ENCODE measurements around the gene LTA4H. TPM values are rescaled to one million over a fixed set of nuclear protein-coding genes. Genes with fewer than 3 reads are reported as not detected.
A peak's percentile ranks its signal among the peaks of the same experiment; 100 is the strongest.

The LTA4H gene
- 230 and 266 TPM in 2 replicates for total RNA-seq (ENCODE audit: low replicate concordance)

- peak within 1 kb of the TSS; percentile 89 for H2AFZ ChIP-seq (replicated peaks)
Observed at GRCh38 chr12:96035283-96036236, at the start of gene LTA4H. TSS of gene LTA4H (minus strand) at chr12:96035587. CDS start at chr12:96035519, 68 bp downstream.

GRCh38 chr12:96084624-96085023 is 49.2 kb upstream of the LTA4H start:
- Histone ChIP-seq H3K9me3 (ENCODE audit: low read depth) (peaks cover 4% of the 10 kb centered on the region), H4K20me1 (ENCODE audit: low read depth) (no peaks in the 10 kb centered on the region), H3K27ac (no peak overlapping the region), H3K4me1 (peaks cover 10% of the 10 kb centered on the region), H2AFZ (replicated peaks) (no peak overlapping the region), H3K27me3 (no peaks in the 10 kb centered on the region), H3K9ac (no peak overlapping the region), H3F3A (ENCODE audit: low read depth) (peaks cover 7% of the 10 kb centered on the region), H3K4me2 (no peak overlapping the region), H3K79me2 (ENCODE audit: low read depth) (no peaks in the 10 kb centered on the region), H3K36me3 (no peaks in the 10 kb centered on the region), H3K4me3 (no peak overlapping the region)
- no peak for DNase-seq (ENCODE audit: low spot score)
- no peak overlapping the region for H3K27ac Mint-ChIP-seq
- H3K27me3 Mint-ChIP-seq (ENCODE audit: insufficient read depth, low read depth): peaks cover 7% of the 10 kb centered on the region
- H3K36me3 Mint-ChIP-seq: peaks cover 2% of the 10 kb centered on the region
- peaks cover 19% of the 10 kb centered on the region for H3K4me1 Mint-ChIP-seq
- peaks cover 30% of the 10 kb centered on the region for H3K9me3 Mint-ChIP-seq
- no peak for TF ChIP-seq EZH2 (IDR thresholded peaks at IDR 0.05)
- no peak for TF ChIP-seq CTCF (IDR thresholded peaks at IDR 0.05)
- no peak for TF ChIP-seq EZH2phosphoT487 (IDR thresholded peaks at IDR 0.05)
- no peak overlapping the region for H3K4me3 Mint-ChIP-seq

More at GRCh38 chr12:96035283-96036236, at the start of gene LTA4H:
- H3K4me3 ChIP-seq: peak within 1 kb of the TSS; percentile 86
- no peak for TF ChIP-seq EZH2 (IDR thresholded peaks at IDR 0.05)
- TF ChIP-seq EZH2phosphoT487 (IDR thresholded peaks at IDR 0.05): no peak
- no peak for TF ChIP-seq CTCF (IDR thresholded peaks at IDR 0.05)
- H3K36me3 Mint-ChIP-seq: no peaks in the 10 kb centered on the region
- peaks cover 20% of the 10 kb centered on the region for H4K20me1 ChIP-seq (ENCODE audit: low read depth)
- H3K27ac Mint-ChIP-seq: no peak within 1 kb of the TSS
- no peaks in the 10 kb centered on the region for H3K27me3 Mint-ChIP-seq (ENCODE audit: insufficient read depth, low read depth)
- no peaks in the 10 kb centered on the region for H3K9me3 Mint-ChIP-seq
- peaks cover 7% of the 10 kb centered on the region for H3K4me1 Mint-ChIP-seq
- no peaks in the 10 kb centered on the region for H3K9me3 ChIP-seq (ENCODE audit: low read depth)
- H3K9ac ChIP-seq: peak within 1 kb of the TSS; percentile 69
- no peaks in the 10 kb centered on the region for H3K36me3 ChIP-seq
- peaks cover 44% of the 10 kb centered on the region for H3K79me2 ChIP-seq (ENCODE audit: low read depth)
- DNase-seq (ENCODE audit: low spot score): peak; percentile 100
- peak within 1 kb of the TSS; percentile 22 for H3K27ac ChIP-seq
- H3K4me3 Mint-ChIP-seq: no peak within 1 kb of the TSS
- H3K27me3 ChIP-seq: no peaks in the 10 kb centered on the region
- peaks cover 24% of the 10 kb centered on the region for H3K4me1 ChIP-seq
- H3F3A ChIP-seq (ENCODE audit: low read depth): peaks cover 12% of the 10 kb centered on the region
- peak within 1 kb of the TSS; percentile 88 for H3K4me2 ChIP-seq

- no peak for DNase-seq (ENCODE audit: low spot score)
- Histone ChIP-seq H3K27ac (no peak overlapping the region), H3K4me3 (no peak overlapping the region), H3F3A (ENCODE audit: low read depth) (peaks cover 7% of the 10 kb centered on the region), H3K27me3 (no peaks in the 10 kb centered on the region), H4K20me1 (ENCODE audit: low read depth) (no peaks in the 10 kb centered on the region), H3K79me2 (ENCODE audit: low read depth) (no peaks in the 10 kb centered on the region), H3K9ac (no peak overlapping the region), H2AFZ (replicated peaks) (no peak overlapping the region), H3K36me3 (no peaks in the 10 kb centered on the region), H3K4me2 (no peak overlapping the region), H3K4me1 (peaks cover 18% of the 10 kb centered on the region), H3K9me3 (ENCODE audit: low read depth) (peaks cover 4% of the 10 kb centered on the region)
- peaks cover 4% of the 10 kb centered on the region for H3K27me3 Mint-ChIP-seq (ENCODE audit: insufficient read depth, low read depth)
- H3K27ac Mint-ChIP-seq: no peak overlapping the region
- TF ChIP-seq EZH2 (IDR thresholded peaks at IDR 0.05) (no peak), EZH2phosphoT487 (IDR thresholded peaks at IDR 0.05) (no peak), CTCF (IDR thresholded peaks at IDR 0.05) (no peak)
- peaks cover 21% of the 10 kb centered on the region for H3K9me3 Mint-ChIP-seq
- no peaks in the 10 kb centered on the region for H3K36me3 Mint-ChIP-seq
- H3K4me3 Mint-ChIP-seq: no peak overlapping the region
- peaks cover 19% of the 10 kb centered on the region for H3K4me1 Mint-ChIP-seq
Observed at GRCh38 chr12:96083020-96083719, 47.8 kb upstream of the LTA4H start.
